HepG2 (cell line): ENCODE measurements around the gene NBL1. TPM values are rescaled to one million over a fixed set of nuclear protein-coding genes. Genes with fewer than 3 reads are reported as not detected.

Experiments
- CBX2 ChIP-seq, 2 experiments: fragments of 200-600 bp in 1 of 2; sonication (generic); formaldehyde crosslinking in 1 of 2; IDR thresholded peaks; 2 replicates each; pipeline versions ENCODE4 v1.7.0 to v1.8.1; 2018 to 2022; ENCODE audit warnings: low read depth in 2 of 2, low read length in 1 of 2, mild to moderate bottlenecking in 1 of 2, missing genetic modification reagents in 1 of 2
- JUN ChIP-seq: sonication (generic); formaldehyde crosslinking; IDR thresholded peaks from 2 replicates; pipeline ENCODE4 v1.4.0; 2020; ENCODE audit warnings: mild to moderate bottlenecking, missing genetic modification reagents
- NBN ChIP-seq: fragments of 450-650 bp; conservative IDR thresholded peaks from 2 replicates; pipeline ENCODE4 v1.6.1; 2017
- NR3C1 ChIP-seq: sonication (generic); formaldehyde crosslinking; IDR thresholded peaks from 2 replicates; pipeline ENCODE4 v1.4.0; 2020; ENCODE audit warnings: missing genetic modification reagents
- RXRB ChIP-seq: IDR thresholded peaks from 2 replicates; pipeline ENCODE4 v1.6.1; 2016; ENCODE audit warnings: borderline replicate concordance, missing genetic modification reagents, missing compliant biosample characterization
- SIX1 ChIP-seq: sonication (generic); formaldehyde crosslinking; IDR thresholded peaks from 2 replicates; pipeline ENCODE4 v1.4.0; 2020; ENCODE audit warnings: missing genetic modification reagents, borderline replicate concordance
- SP140L ChIP-seq: sonication (generic); formaldehyde crosslinking; IDR thresholded peaks from 2 replicates; pipeline ENCODE4 v1.4.0; 2020; ENCODE audit warnings: missing genetic modification reagents, borderline replicate concordance
- SRSF9 ChIP-seq: fragments of 200-400 bp; formaldehyde crosslinking; IDR thresholded peaks from 2 replicates; pipeline ENCODE4 v1.6.1; 2018; ENCODE audit warnings: borderline replicate concordance, mild to moderate bottlenecking, low read depth, low read length; ENCODE audit not compliant: insufficient read depth, poor library complexity, severe bottlenecking
- TOPORS ChIP-seq: sonication (generic); formaldehyde crosslinking; IDR thresholded peaks from 2 replicates; pipeline ENCODE4 v1.8.0; 2023; ENCODE audit warnings: mild to moderate bottlenecking, missing genetic modification reagents
- ZFP37 ChIP-seq: sonication (generic); formaldehyde crosslinking; IDR thresholded peaks from 2 replicates; pipeline ENCODE4 v1.4.0; 2020; ENCODE audit warnings: missing genetic modification reagents, borderline replicate concordance
- ZNF33B ChIP-seq: sonication (generic); formaldehyde crosslinking; IDR thresholded peaks from 2 replicates; pipeline ENCODE4 v1.5.1; 2020; ENCODE audit warnings: mild to moderate bottlenecking, missing genetic modification reagents
- ZNF441 ChIP-seq: sonication (generic); formaldehyde crosslinking; IDR thresholded peaks from 2 replicates; pipeline ENCODE4 v1.7.0; 2021; ENCODE audit warnings: missing genetic modification reagents, borderline replicate concordance
- ZNF652 ChIP-seq: IDR thresholded peaks from 2 replicates; pipeline ENCODE4 v1.6.1; 2016; ENCODE audit warnings: low read depth, borderline replicate concordance
- ZNF788 ChIP-seq: sonication (generic); formaldehyde crosslinking; IDR thresholded peaks from 2 replicates; pipeline ENCODE4 v1.5.0; 2020; ENCODE audit warnings: mild to moderate bottlenecking, missing genetic modification reagents, borderline replicate concordance
- polyA plus RNA-seq, 8 experiments: library from polyadenylated mRNA; depleted of rRNA in 3 of 8; stranded (reverse) in 7 of 8; unstranded in 1 of 8; fragments of >200 nt; fragmentation: Illumina TruSeq in 4 of 8; extraction: Trizol in 4 of 8; gene quantifications; 2 replicates each; pipeline versions ENCODE4 v1.2.1 to v1.2.3, GENCODE V29; 2011 to 2016; ENCODE audit warnings: low read depth in 4 of 8, missing spikeins in 1 of 8, mixed read lengths in 1 of 8; ENCODE audit not compliant: insufficient read depth in 1 of 8
- total RNA-seq, 5 experiments: library from RNA; depleted of rRNA; stranded (reverse); fragments of >200 nt; fragmentation: Illumina TruSeq; extraction: Trizol; gene quantifications; 2 replicates each; pipeline ENCODE4 v1.2.3, GENCODE V29; 2016; ENCODE audit warnings: low read depth in 1 of 5
- TF ChIP-seq, protein P1 (sequence below): sonication (generic); formaldehyde crosslinking; IDR thresholded peaks from 2 replicates; pipeline ENCODE4 v1.4.0; 2020; ENCODE audit warnings: missing genetic modification reagents; ENCODE audit errors: not compliant biosample characterization
- TF ChIP-seq, protein P2 (sequence below): sonication (generic); formaldehyde crosslinking; IDR thresholded peaks from 2 replicates; pipeline ENCODE4 v1.4.0; 2020; ENCODE audit warnings: missing genetic modification reagents, borderline replicate concordance
- TF ChIP-seq, protein P3 (sequence below): sonication (generic); formaldehyde crosslinking; IDR thresholded peaks from 2 replicates; pipeline ENCODE4 v1.4.0; 2020; ENCODE audit warnings: missing genetic modification reagents
- TF ChIP-seq, protein P4 (sequence below): sonication (generic); formaldehyde crosslinking; IDR thresholded peaks from 2 replicates; pipeline ENCODE4 v1.9.0; 2021; ENCODE audit warnings: missing genetic modification reagents, borderline replicate concordance
- TF ChIP-seq, protein P5 (sequence below): sonication (generic); formaldehyde crosslinking; IDR thresholded peaks from 2 replicates; pipeline ENCODE4 v1.4.0; 2020; ENCODE audit warnings: missing genetic modification reagents

Gene NBL1
- total and polyA plus RNA-seq, 2 of the 13 experiments (the other 11 are each of a cell fraction or from before 2014, with no cell fraction given), result 2.7 to 13.8 TPM

DNA sequence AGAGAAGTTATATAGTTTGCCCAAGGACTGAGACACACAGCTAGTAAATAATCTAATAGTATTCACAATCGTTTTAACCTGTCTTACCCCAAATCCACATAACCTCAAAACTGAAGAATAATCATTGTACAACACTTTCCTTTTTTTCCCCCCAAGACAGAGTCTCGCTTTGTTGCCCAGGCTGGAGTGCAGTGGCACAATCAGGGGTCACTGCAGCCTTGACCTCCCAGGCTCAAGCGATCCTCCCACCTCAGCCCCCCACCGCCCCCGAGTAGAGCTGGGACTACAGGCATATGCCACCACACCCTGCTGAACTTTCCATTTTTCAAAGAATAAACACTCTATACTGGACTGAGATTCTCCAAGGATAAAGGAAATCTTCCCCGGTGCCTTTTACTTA lies 28.7 kb upstream of the NBL1 start (continued):
- TF ChIP-seq, protein P1, sequence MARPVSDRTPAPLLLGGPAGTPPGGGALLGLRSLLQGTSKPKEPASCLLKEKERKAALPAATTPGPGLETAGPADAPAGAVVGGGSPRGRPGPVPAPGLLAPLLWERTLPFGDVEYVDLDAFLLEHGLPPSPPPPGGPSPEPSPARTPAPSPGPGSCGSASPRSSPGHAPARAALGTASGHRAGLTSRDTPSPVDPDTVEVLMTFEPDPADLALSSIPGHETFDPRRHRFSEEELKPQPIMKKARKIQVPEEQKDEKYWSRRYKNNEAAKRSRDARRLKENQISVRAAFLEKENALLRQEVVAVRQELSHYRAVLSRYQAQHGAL, result no peak
- TF ChIP-seq, protein P2, sequence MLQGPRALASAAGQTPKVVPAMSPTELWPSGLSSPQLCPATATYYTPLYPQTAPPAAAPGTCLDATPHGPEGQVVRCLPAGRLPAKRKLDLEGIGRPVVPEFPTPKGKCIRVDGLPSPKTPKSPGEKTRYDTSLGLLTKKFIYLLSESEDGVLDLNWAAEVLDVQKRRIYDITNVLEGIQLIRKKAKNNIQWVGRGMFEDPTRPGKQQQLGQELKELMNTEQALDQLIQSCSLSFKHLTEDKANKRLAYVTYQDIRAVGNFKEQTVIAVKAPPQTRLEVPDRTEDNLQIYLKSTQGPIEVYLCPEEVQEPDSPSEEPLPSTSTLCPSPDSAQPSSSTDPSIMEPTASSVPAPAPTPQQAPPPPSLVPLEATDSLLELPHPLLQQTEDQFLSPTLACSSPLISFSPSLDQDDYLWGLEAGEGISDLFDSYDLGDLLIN (CRISPR knock-in tag), result no peak
- no peak for TF ChIP-seq SRSF9
- TF ChIP-seq, protein P3, sequence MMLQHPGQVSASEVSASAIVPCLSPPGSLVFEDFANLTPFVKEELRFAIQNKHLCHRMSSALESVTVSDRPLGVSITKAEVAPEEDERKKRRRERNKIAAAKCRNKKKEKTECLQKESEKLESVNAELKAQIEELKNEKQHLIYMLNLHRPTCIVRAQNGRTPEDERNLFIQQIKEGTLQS, result no peak
- TF ChIP-seq ZFP37 (CRISPR knock-in tag), result no peak
- no peak for TF ChIP-seq ZNF441 (CRISPR knock-in tag)
- TF ChIP-seq ZNF652 (CRISPR knock-in tag), result no peak
- TF ChIP-seq, protein P4, sequence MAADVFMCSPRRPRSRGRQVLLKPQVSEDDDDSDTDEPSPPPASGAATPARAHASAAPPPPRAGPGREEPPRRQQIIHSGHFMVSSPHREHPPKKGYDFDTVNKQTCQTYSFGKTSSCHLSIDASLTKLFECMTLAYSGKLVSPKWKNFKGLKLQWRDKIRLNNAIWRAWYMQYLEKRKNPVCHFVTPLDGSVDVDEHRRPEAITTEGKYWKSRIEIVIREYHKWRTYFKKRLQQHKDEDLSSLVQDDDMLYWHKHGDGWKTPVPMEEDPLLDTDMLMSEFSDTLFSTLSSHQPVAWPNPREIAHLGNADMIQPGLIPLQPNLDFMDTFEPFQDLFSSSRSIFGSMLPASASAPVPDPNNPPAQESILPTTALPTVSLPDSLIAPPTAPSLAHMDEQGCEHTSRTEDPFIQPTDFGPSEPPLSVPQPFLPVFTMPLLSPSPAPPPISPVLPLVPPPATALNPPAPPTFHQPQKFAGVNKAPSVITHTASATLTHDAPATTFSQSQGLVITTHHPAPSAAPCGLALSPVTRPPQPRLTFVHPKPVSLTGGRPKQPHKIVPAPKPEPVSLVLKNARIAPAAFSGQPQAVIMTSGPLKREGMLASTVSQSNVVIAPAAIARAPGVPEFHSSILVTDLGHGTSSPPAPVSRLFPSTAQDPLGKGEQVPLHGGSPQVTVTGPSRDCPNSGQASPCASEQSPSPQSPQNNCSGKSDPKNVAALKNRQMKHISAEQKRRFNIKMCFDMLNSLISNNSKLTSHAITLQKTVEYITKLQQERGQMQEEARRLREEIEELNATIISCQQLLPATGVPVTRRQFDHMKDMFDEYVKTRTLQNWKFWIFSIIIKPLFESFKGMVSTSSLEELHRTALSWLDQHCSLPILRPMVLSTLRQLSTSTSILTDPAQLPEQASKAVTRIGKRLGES, result no peak
- no peak for TF ChIP-seq ZNF788 (CRISPR knock-in tag)
- no peak for TF ChIP-seq NR3C1 (CRISPR knock-in tag)
- no peak for TF ChIP-seq NBN
- TF ChIP-seq SP140L (CRISPR knock-in tag), result no peak
- no peak for TF ChIP-seq RXRB
- no peak for TF ChIP-seq TOPORS (CRISPR knock-in tag)
- TF ChIP-seq JUN (CRISPR knock-in tag), result no peak
- TF ChIP-seq ZNF33B (CRISPR knock-in tag), result no peak
- TF ChIP-seq, protein P5, sequence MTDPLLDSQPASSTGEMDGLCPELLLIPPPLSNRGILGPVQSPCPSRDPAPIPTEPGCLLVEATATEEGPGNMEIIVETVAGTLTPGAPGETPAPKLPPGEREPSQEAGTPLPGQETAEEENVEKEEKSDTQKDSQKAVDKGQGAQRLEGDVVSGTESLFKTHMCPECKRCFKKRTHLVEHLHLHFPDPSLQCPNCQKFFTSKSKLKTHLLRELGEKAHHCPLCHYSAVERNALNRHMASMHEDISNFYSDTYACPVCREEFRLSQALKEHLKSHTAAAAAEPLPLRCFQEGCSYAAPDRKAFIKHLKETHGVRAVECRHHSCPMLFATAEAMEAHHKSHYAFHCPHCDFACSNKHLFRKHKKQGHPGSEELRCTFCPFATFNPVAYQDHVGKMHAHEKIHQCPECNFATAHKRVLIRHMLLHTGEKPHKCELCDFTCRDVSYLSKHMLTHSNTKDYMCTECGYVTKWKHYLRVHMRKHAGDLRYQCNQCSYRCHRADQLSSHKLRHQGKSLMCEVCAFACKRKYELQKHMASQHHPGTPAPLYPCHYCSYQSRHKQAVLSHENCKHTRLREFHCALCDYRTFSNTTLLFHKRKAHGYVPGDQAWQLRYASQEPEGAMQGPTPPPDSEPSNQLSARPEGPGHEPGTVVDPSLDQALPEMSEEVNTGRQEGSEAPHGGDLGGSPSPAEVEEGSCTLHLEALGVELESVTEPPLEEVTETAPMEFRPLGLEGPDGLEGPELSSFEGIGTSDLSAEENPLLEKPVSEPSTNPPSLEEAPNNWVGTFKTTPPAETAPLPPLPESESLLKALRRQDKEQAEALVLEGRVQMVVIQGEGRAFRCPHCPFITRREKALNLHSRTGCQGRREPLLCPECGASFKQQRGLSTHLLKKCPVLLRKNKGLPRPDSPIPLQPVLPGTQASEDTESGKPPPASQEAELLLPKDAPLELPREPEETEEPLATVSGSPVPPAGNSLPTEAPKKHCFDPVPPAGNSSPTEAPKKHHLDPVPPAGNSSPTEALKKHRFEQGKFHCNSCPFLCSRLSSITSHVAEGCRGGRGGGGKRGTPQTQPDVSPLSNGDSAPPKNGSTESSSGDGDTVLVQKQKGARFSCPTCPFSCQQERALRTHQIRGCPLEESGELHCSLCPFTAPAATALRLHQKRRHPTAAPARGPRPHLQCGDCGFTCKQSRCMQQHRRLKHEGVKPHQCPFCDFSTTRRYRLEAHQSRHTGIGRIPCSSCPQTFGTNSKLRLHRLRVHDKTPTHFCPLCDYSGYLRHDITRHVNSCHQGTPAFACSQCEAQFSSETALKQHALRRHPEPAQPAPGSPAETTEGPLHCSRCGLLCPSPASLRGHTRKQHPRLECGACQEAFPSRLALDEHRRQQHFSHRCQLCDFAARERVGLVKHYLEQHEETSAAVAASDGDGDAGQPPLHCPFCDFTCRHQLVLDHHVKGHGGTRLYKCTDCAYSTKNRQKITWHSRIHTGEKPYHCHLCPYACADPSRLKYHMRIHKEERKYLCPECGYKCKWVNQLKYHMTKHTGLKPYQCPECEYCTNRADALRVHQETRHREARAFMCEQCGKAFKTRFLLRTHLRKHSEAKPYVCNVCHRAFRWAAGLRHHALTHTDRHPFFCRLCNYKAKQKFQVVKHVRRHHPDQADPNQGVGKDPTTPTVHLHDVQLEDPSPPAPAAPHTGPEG (CRISPR knock-in tag), result no peak
- no peak for TF ChIP-seq SIX1 (CRISPR knock-in tag)
- TF ChIP-seq CBX2 (IDR thresholded peaks at IDR 0.05; ENCODE audit: low read depth, low read length), result no peak
- TF ChIP-seq CBX2 (CRISPR knock-in tag; IDR thresholded peaks at IDR 0.05; ENCODE audit: low read depth), result no peak
